Sigmoid colon (tissue), 4 donors: ENCODE data around the gene SLC41A1.

ENCODE experiments used
- POLR2A ChIP-seq, 2 donors: fragments of 450-650 bp; IDR thresholded peaks; one replicate each; pipeline ENCODE4 v1.6.1; 2016; ENCODE audit warnings: antibody characterized with exemption in 2 of 2, mild to moderate bottlenecking in 2 of 2, moderate library complexity in 2 of 2
- POLR2AphosphoS5 ChIP-seq, 4 donors: sonication (generic); formaldehyde crosslinking; IDR thresholded peaks; one replicate each; pipeline ENCODE4 v1.6.1; 2017; ENCODE audit warnings: antibody characterized with exemption in 4 of 4
- TF ChIP-seq, protein P1 (sequence below), 4 experiments: fragments of 450-650 bp in 3 of 4; fragments of 200-600 bp in 1 of 4; IDR thresholded peaks; one replicate each; pipeline ENCODE4 v1.5.1; 2016 to 2019; ENCODE audit warnings: antibody characterized with exemption in 4 of 4, mild to moderate bottlenecking in 3 of 4, moderate library complexity in 2 of 4

DNA sequence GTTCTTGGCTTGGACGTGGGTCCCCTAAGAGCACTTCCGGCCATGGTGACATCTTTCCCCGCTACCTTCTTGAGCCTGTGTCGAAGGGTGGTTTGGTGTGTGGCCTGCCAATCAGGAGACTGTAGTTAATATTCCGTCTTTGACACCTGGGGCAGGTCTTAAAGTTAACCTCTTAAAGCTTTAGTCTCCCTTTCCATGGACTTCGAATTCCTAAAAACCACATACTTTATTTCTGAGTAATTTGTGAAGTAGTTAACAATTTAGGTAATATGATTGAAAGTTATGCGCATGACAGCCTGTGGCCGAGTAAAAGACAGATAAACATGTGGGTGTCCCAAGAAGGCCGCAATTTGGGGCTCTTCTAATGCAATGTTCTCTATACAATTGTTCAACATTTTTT is 27.6 kb downstream of the SLC41A1 start:
- TF ChIP-seq POLR2AphosphoS5 (IDR thresholded peaks at IDR 0.05) (no peak), POLR2A (IDR thresholded peaks at IDR 0.05) (no peak)
- TF ChIP-seq, protein P1, sequence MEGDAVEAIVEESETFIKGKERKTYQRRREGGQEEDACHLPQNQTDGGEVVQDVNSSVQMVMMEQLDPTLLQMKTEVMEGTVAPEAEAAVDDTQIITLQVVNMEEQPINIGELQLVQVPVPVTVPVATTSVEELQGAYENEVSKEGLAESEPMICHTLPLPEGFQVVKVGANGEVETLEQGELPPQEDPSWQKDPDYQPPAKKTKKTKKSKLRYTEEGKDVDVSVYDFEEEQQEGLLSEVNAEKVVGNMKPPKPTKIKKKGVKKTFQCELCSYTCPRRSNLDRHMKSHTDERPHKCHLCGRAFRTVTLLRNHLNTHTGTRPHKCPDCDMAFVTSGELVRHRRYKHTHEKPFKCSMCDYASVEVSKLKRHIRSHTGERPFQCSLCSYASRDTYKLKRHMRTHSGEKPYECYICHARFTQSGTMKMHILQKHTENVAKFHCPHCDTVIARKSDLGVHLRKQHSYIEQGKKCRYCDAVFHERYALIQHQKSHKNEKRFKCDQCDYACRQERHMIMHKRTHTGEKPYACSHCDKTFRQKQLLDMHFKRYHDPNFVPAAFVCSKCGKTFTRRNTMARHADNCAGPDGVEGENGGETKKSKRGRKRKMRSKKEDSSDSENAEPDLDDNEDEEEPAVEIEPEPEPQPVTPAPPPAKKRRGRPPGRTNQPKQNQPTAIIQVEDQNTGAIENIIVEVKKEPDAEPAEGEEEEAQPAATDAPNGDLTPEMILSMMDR (IDR thresholded peaks at IDR 0.05) = no peak
